Measurements from ENCODE around the gene DHRS7C.

Gene DHRS7C

GRCh38 chr17:9811086-9811485 is 19.7 kb upstream of the DHRS7C start:
- Histone ChIP-seq H3K36me3 (ENCODE audit: control insufficient read depth in 1 of 2, insufficient read depth in 2 of 2, low read length in 2 of 2) (no peaks in the 10 kb centered on the region), H3K9ac (ENCODE audit: low read depth in 1 of 2, low read length in 2 of 2) (no peak overlapping the region), H3K4me3 (ENCODE audit: low read depth in 1 of 2, low read length in 2 of 2) (no peak overlapping the region), H3K9me3 (ENCODE audit: control insufficient read depth in 1 of 2, low read length in 2 of 2) (no peaks in the 10 kb centered on the region), H3K4me1 (ENCODE audit: control insufficient read depth in 1 of 2, insufficient read depth in 2 of 2, low read length in 2 of 2) (no peaks in the 10 kb centered on the region), H3K27ac (ENCODE audit: low read depth, low read length) (no peak overlapping the region), H3K27me3 (ENCODE audit: control insufficient read depth in 1 of 2, insufficient read depth in 2 of 2, low read length in 2 of 2) (no peaks in the 10 kb centered on the region)

- no peak overlapping the region for H3K9ac ChIP-seq (ENCODE audit: low read depth in 1 of 2, low read length in 2 of 2)
- H3K4me1 ChIP-seq (ENCODE audit: control insufficient read depth in 1 of 2, insufficient read depth in 2 of 2, low read length in 2 of 2), result no peaks in the 10 kb centered on the region
- no peaks in the 10 kb centered on the region for H3K36me3 ChIP-seq (ENCODE audit: control insufficient read depth in 1 of 2, insufficient read depth in 2 of 2, low read length in 2 of 2)
- no peak overlapping the region for H3K27ac ChIP-seq (ENCODE audit: low read depth, low read length)
- no peaks in the 10 kb centered on the region for H3K27me3 ChIP-seq (ENCODE audit: control insufficient read depth in 1 of 2, insufficient read depth in 2 of 2, low read length in 2 of 2)
- H3K4me3 ChIP-seq (ENCODE audit: low read depth in 1 of 2, low read length in 2 of 2), result no peak overlapping the region
- no peaks in the 10 kb centered on the region for H3K9me3 ChIP-seq (ENCODE audit: control insufficient read depth in 1 of 2, low read length in 2 of 2)
Observed at GRCh38 chr17:9810100-9810949, 18.9 kb upstream of the DHRS7C start.

- H3K36me3 ChIP-seq (ENCODE audit: control insufficient read depth in 1 of 2, insufficient read depth in 2 of 2, low read length in 2 of 2), result no peaks in the 10 kb centered on the region
- no peak overlapping the region for H3K9ac ChIP-seq (ENCODE audit: low read depth in 1 of 2, low read length in 2 of 2)
- no peak overlapping the region for H3K27ac ChIP-seq (ENCODE audit: low read depth, low read length)
- no peaks in the 10 kb centered on the region for H3K4me1 ChIP-seq (ENCODE audit: control insufficient read depth in 1 of 2, insufficient read depth in 2 of 2, low read length in 2 of 2)
- no peaks in the 10 kb centered on the region for H3K9me3 ChIP-seq (ENCODE audit: control insufficient read depth in 1 of 2, low read length in 2 of 2)
- no peaks in the 10 kb centered on the region for H3K27me3 ChIP-seq (ENCODE audit: control insufficient read depth in 1 of 2, insufficient read depth in 2 of 2, low read length in 2 of 2)
- H3K4me3 ChIP-seq (ENCODE audit: low read depth in 1 of 2, low read length in 2 of 2), result no peak overlapping the region
Observed at GRCh38 chr17:9809409-9809808, 18.0 kb upstream of the DHRS7C start.

GRCh38 chr17:9806699-9807098 is 15.3 kb upstream of the DHRS7C start:
- Histone ChIP-seq H3K27ac (ENCODE audit: low read depth, low read length) (no peak overlapping the region), H3K4me3 (ENCODE audit: low read depth in 1 of 2, low read length in 2 of 2) (no peak overlapping the region)

GRCh38 chr17:9805769-9806168 is 14.4 kb upstream of the DHRS7C start:
- no peak overlapping the region for H3K27ac ChIP-seq (ENCODE audit: low read depth, low read length)
- no peaks in the 10 kb centered on the region for H3K4me1 ChIP-seq (ENCODE audit: control insufficient read depth in 1 of 2, insufficient read depth in 2 of 2, low read length in 2 of 2)
- no peak overlapping the region for H3K9ac ChIP-seq (ENCODE audit: low read depth in 1 of 2, low read length in 2 of 2)
- no peaks in the 10 kb centered on the region for H3K27me3 ChIP-seq (ENCODE audit: control insufficient read depth in 1 of 2, insufficient read depth in 2 of 2, low read length in 2 of 2)
- H3K4me3 ChIP-seq (ENCODE audit: low read depth in 1 of 2, low read length in 2 of 2), result no peak overlapping the region
- H3K36me3 ChIP-seq (ENCODE audit: control insufficient read depth in 1 of 2, insufficient read depth in 2 of 2, low read length in 2 of 2), result no peaks in the 10 kb centered on the region
- H3K9me3 ChIP-seq (ENCODE audit: control insufficient read depth in 1 of 2, low read length in 2 of 2), result no peaks in the 10 kb centered on the region

More at GRCh38 chr17:9806699-9807098, 15.3 kb upstream of the DHRS7C start:
- Histone ChIP-seq H3K9ac (ENCODE audit: low read depth in 1 of 2, low read length in 2 of 2) (no peak overlapping the region), H3K9me3 (ENCODE audit: control insufficient read depth in 1 of 2, low read length in 2 of 2) (no peaks in the 10 kb centered on the region), H3K27me3 (ENCODE audit: control insufficient read depth in 1 of 2, insufficient read depth in 2 of 2, low read length in 2 of 2) (no peaks in the 10 kb centered on the region), H3K36me3 (ENCODE audit: control insufficient read depth in 1 of 2, insufficient read depth in 2 of 2, low read length in 2 of 2) (no peaks in the 10 kb centered on the region), H3K4me1 (ENCODE audit: control insufficient read depth in 1 of 2, insufficient read depth in 2 of 2, low read length in 2 of 2) (no peaks in the 10 kb centered on the region)

GRCh38 chr17:9802697-9803096 is 11.3 kb upstream of the DHRS7C start:
- no peak overlapping the region for H3K27ac ChIP-seq (ENCODE audit: low read depth, low read length)
- no peaks in the 10 kb centered on the region for H3K36me3 ChIP-seq (ENCODE audit: control insufficient read depth in 1 of 2, insufficient read depth in 2 of 2, low read length in 2 of 2)
- no peak overlapping the region for H3K4me3 ChIP-seq (ENCODE audit: low read depth in 1 of 2, low read length in 2 of 2)
- no peaks in the 10 kb centered on the region for H3K27me3 ChIP-seq (ENCODE audit: control insufficient read depth in 1 of 2, insufficient read depth in 2 of 2, low read length in 2 of 2)
- H3K4me1 ChIP-seq (ENCODE audit: control insufficient read depth in 1 of 2, insufficient read depth in 2 of 2, low read length in 2 of 2), result no peaks in the 10 kb centered on the region
- no peaks in the 10 kb centered on the region for H3K9me3 ChIP-seq (ENCODE audit: control insufficient read depth in 1 of 2, low read length in 2 of 2)
- no peak overlapping the region for H3K9ac ChIP-seq (ENCODE audit: low read depth in 1 of 2, low read length in 2 of 2)

GRCh38 chr17:9802294-9802693 is 10.9 kb upstream of the DHRS7C start:
- no peak overlapping the region for H3K4me3 ChIP-seq (ENCODE audit: low read depth in 1 of 2, low read length in 2 of 2)
- no peaks in the 10 kb centered on the region for H3K4me1 ChIP-seq (ENCODE audit: control insufficient read depth in 1 of 2, insufficient read depth in 2 of 2, low read length in 2 of 2)
- H3K27me3 ChIP-seq (ENCODE audit: control insufficient read depth in 1 of 2, insufficient read depth in 2 of 2, low read length in 2 of 2), result no peaks in the 10 kb centered on the region
- H3K9me3 ChIP-seq (ENCODE audit: control insufficient read depth in 1 of 2, low read length in 2 of 2), result no peaks in the 10 kb centered on the region
- no peak overlapping the region for H3K9ac ChIP-seq (ENCODE audit: low read depth in 1 of 2, low read length in 2 of 2)
- H3K36me3 ChIP-seq (ENCODE audit: control insufficient read depth in 1 of 2, insufficient read depth in 2 of 2, low read length in 2 of 2), result no peaks in the 10 kb centered on the region
- no peak overlapping the region for H3K27ac ChIP-seq (ENCODE audit: low read depth, low read length)

GRCh38 chr17:9801505-9801904 is 10.1 kb upstream of the DHRS7C start:
- no peaks in the 10 kb centered on the region for H3K36me3 ChIP-seq (ENCODE audit: control insufficient read depth in 1 of 2, insufficient read depth in 2 of 2, low read length in 2 of 2)
- no peak overlapping the region for H3K4me3 ChIP-seq (ENCODE audit: low read depth in 1 of 2, low read length in 2 of 2)
- no peaks in the 10 kb centered on the region for H3K27me3 ChIP-seq (ENCODE audit: control insufficient read depth in 1 of 2, insufficient read depth in 2 of 2, low read length in 2 of 2)
- no peak overlapping the region for H3K9ac ChIP-seq (ENCODE audit: low read depth in 1 of 2, low read length in 2 of 2)
- H3K27ac ChIP-seq (ENCODE audit: low read depth, low read length), result no peak overlapping the region
- no peaks in the 10 kb centered on the region for H3K4me1 ChIP-seq (ENCODE audit: control insufficient read depth in 1 of 2, insufficient read depth in 2 of 2, low read length in 2 of 2)
- H3K9me3 ChIP-seq (ENCODE audit: control insufficient read depth in 1 of 2, low read length in 2 of 2), result no peaks in the 10 kb centered on the region

GRCh38 chr17:9798724-9799123 is 7.3 kb upstream of the DHRS7C start:
- no peaks in the 10 kb centered on the region for H3K9me3 ChIP-seq (ENCODE audit: control insufficient read depth in 1 of 2, low read length in 2 of 2)

GRCh38 chr17:9798008-9798407 is 6.6 kb upstream of the DHRS7C start:
- no peaks in the 10 kb centered on the region for H3K36me3 ChIP-seq (ENCODE audit: control insufficient read depth in 1 of 2, insufficient read depth in 2 of 2, low read length in 2 of 2)
- no peak overlapping the region for H3K9ac ChIP-seq (ENCODE audit: low read depth in 1 of 2, low read length in 2 of 2)
- H3K9me3 ChIP-seq (ENCODE audit: control insufficient read depth in 1 of 2, low read length in 2 of 2), result no peaks in the 10 kb centered on the region
- no peaks in the 10 kb centered on the region for H3K4me1 ChIP-seq (ENCODE audit: control insufficient read depth in 1 of 2, insufficient read depth in 2 of 2, low read length in 2 of 2)
- no peak overlapping the region for H3K4me3 ChIP-seq (ENCODE audit: low read depth in 1 of 2, low read length in 2 of 2)
- no peak overlapping the region for H3K27ac ChIP-seq (ENCODE audit: low read depth, low read length)
- no peaks in the 10 kb centered on the region for H3K27me3 ChIP-seq (ENCODE audit: control insufficient read depth in 1 of 2, insufficient read depth in 2 of 2, low read length in 2 of 2)

More at GRCh38 chr17:9798724-9799123, 7.3 kb upstream of the DHRS7C start:
- Histone ChIP-seq H3K27ac (ENCODE audit: low read depth, low read length) (no peak overlapping the region), H3K4me3 (ENCODE audit: low read depth in 1 of 2, low read length in 2 of 2) (no peak overlapping the region), H3K36me3 (ENCODE audit: control insufficient read depth in 1 of 2, insufficient read depth in 2 of 2, low read length in 2 of 2) (no peaks in the 10 kb centered on the region), H3K9ac (ENCODE audit: low read depth in 1 of 2, low read length in 2 of 2) (no peak overlapping the region), H3K4me1 (ENCODE audit: control insufficient read depth in 1 of 2, insufficient read depth in 2 of 2, low read length in 2 of 2) (no peaks in the 10 kb centered on the region), H3K27me3 (ENCODE audit: control insufficient read depth in 1 of 2, insufficient read depth in 2 of 2, low read length in 2 of 2) (no peaks in the 10 kb centered on the region)

Measured in duodenal mucosa (tissue), 2 donors.